ENCODE data around the gene CAMSAP1.

The CAMSAP1 gene

GRCh38 chr9:135857371-135857786 is 50.0 kb downstream of the CAMSAP1 start:
- no peak overlapping the region for H3K4me3 ChIP-seq (ENCODE audit: low read depth, low read length)
- DNase-seq (ENCODE audit: low read depth), result no peak
- TF ChIP-seq CTCF (IDR thresholded peaks at IDR 0.05; ENCODE audit: insufficient read depth, low read depth, low read length, missing control alignments), result no peak

GRCh38 chr9:135851748-135852147 is 55.6 kb downstream of the CAMSAP1 start:
- TF ChIP-seq CTCF (IDR thresholded peaks at IDR 0.05; ENCODE audit: insufficient read depth, low read depth, low read length, missing control alignments), result no peak
- H3K4me3 ChIP-seq (ENCODE audit: low read depth, low read length), result no peak overlapping the region
- no peak for DNase-seq (ENCODE audit: low read depth)

GRCh38 chr9:135850737-135851136 is 56.6 kb downstream of the CAMSAP1 start:
- no peak overlapping the region for H3K4me3 ChIP-seq (ENCODE audit: low read depth, low read length)
- no peak for TF ChIP-seq CTCF (IDR thresholded peaks at IDR 0.05; ENCODE audit: insufficient read depth, low read depth, low read length, missing control alignments)
- DNase-seq (ENCODE audit: low read depth), result no peak

- no peak for TF ChIP-seq CTCF (IDR thresholded peaks at IDR 0.05; ENCODE audit: insufficient read depth, low read depth, low read length, missing control alignments)
- DNase-seq (ENCODE audit: low read depth), result no peak
- H3K4me3 ChIP-seq (ENCODE audit: low read depth, low read length), result no peak overlapping the region
Observed at GRCh38 chr9:135849181-135849580, 58.2 kb downstream of the CAMSAP1 start.

- no peak for TF ChIP-seq CTCF (IDR thresholded peaks at IDR 0.05; ENCODE audit: insufficient read depth, low read depth, low read length, missing control alignments)
- no peak overlapping the region for H3K4me3 ChIP-seq (ENCODE audit: low read depth, low read length)
- DNase-seq (ENCODE audit: low read depth), result no peak
Observed at GRCh38 chr9:135848341-135849047, 58.9 kb downstream of the CAMSAP1 start.

GRCh38 chr9:135847833-135848232 is 59.5 kb downstream of the CAMSAP1 start:
- no peak for DNase-seq (ENCODE audit: low read depth)
- TF ChIP-seq CTCF (IDR thresholded peaks at IDR 0.05; ENCODE audit: insufficient read depth, low read depth, low read length, missing control alignments), result no peak
- no peak overlapping the region for H3K4me3 ChIP-seq (ENCODE audit: low read depth, low read length)

- TF ChIP-seq CTCF (IDR thresholded peaks at IDR 0.05; ENCODE audit: insufficient read depth, low read depth, low read length, missing control alignments), result no peak
- no peak overlapping the region for H3K4me3 ChIP-seq (ENCODE audit: low read depth, low read length)
- DNase-seq (ENCODE audit: low read depth), result no peak
Observed at GRCh38 chr9:135840539-135840938, 66.8 kb downstream of the CAMSAP1 start.
